HG03045 (cell line): Measurements from ENCODE around the gene SDF4.
"Not testable (repeated sequence)": the region's sequence is repeated elsewhere in the genome, so short reads cannot be mapped to it uniquely, and the experiment has no call there.

Source experiments
- ATAC-seq: cut with Tn5 transposase; IDR thresholded peaks from one replicate; pipeline ENCODE4 v1.9.1; 2021; ENCODE audit warnings: mild to moderate bottlenecking, moderate library complexity; ENCODE audit not compliant: unreplicated experiment

SDF4 gene

DNA sequence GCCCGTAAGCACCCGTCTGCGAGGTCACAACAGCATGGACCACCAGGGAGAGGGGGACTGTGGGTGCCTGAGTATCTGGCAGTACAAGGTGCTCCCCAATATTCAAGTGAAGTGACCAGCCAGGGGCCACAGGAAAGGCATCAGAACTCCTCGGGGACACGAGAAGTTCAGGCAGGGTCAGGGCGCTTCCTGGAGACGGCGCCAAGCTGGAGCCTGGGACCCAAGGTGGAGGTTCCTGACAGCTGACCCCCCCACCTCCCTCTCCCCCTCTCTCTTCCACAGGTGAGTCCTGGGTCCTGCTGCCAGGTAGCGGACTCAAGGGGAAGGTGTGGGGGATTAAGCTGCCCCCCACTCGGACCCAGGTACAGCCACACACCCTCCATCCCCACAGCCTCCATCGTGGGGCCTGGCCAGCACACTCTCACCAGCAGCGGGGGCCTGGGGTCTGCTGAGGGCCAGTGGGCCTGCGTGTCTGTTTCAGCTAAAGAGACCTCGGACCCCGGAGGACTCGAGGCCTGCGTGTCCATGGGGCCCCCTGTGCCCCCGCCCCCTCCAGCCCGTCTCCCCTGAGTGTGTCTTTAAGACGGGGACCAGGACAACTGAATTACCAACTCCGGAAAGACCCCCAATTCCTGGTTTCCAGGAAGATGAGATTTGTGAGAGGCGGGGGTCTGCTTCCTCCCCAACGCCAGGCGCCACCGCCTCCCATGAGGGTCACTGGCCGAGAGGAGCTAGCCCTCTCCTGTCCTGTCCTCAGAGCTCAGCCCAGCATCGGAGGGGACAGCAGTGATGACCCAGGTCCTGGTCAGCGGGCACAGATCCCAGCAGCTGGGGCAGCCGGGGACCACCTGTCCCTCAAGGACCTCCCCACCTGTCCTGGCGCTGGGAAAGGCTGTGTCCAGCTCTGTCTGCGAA, 31.6 kb downstream of the SDF4 start:
- no peak for ATAC-seq

GRCh38 chr1:1199141-1199960, 32.5 kb downstream of the SDF4 start:
- ATAC-seq = no peak

- ATAC-seq = no peak
Measured at GRCh38 chr1:1198423-1199140, 33.2 kb downstream of the SDF4 start.

DNA sequence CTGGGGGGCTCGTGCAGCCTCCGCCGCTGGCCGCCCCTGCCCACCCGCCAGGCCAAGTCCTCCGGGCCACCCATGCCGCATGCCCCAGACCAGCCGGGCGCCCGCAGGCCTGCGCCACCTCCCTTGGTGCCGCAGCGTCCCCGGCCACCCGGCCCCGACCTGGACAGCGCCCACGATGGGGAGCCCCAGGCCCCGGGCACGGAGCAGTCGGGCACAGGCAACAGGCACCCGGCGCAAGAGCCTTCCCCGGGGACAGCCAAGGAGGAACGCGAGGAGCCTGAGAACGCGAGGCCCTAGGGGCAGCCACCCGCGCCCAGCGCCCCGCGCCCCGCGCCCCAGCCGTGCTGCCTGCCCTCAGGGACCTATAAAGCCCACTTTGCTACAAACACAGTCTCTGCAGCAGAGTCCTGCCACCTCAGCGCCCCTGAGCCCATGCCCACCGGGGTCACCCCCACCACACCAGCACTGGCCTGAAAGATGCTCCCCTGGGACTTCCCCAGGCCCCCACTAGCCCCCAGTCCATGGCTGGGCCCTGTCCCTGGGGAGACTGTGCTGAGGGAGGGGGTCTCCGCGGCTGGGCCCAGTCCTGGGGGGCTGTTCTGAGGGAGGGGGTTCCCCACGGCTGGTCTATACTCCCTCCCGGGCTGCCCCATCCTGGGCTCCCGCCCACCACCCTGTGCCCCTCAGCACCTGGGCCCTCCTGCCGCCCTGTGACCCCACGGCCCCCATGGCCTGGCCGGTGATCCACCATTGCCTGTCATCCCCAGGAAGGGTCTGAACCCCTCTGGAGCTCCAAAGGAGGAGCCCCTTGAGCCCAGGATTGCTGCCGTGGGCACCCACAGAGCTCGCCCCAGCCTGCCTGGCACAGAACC, 34.0 kb downstream of the SDF4 start:
- ATAC-seq = no peak

- no peak for ATAC-seq
Measured at GRCh38 chr1:1197188-1197500, 34.7 kb downstream of the SDF4 start.

GRCh38 chr1:1196431-1197187, 35.2 kb downstream of the SDF4 start:
- ATAC-seq = no peak

DNA sequence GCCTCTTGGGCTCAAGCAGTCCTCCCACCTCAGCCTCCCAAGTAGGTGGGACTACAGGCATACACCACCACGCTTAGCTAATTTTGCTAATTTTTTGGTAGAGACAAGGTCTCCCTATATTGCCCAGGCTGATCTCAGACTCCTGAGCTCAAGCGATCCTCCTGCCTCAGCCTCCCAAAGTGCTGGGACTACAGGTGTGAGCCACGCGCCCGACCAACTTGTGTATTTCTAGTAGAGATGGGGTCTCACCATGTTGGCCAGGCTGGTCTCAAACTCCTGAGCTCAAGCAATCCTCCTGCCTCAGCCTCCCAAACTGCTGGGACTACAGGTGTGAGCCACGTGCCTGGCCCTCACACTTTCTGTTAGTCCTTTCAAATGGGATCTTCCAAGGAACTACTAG, 36.1 kb downstream of the SDF4 start:
- not testable (repeated sequence) for ATAC-seq

DNA sequence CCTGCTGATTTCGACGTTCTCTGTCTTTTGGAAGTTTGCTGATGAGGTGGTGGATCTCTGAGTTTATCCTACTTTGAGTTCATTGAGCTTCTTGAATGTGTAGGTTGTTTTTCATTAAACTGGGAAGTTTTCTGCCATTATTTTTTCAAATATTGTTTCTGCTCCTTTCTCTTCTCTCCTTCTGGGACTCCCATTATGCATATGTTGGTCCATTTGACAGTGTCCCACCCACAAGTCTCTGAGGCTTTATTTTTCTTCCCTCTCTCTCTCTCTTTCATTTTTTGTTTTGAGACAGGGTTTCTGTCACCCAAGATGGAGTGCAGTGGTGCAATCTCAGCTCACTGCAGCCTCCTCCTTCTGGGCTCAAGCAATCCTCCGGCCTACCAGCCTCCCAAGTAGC, 37.1 kb downstream of the SDF4 start:
- no peak for ATAC-seq

- ATAC-seq = no peak
Measured at GRCh38 chr1:1191734-1192133, 40.1 kb downstream of the SDF4 start.

GRCh38 chr1:1189111-1189510, 42.7 kb downstream of the SDF4 start:
- ATAC-seq = no peak

- ATAC-seq = no peak
Measured at GRCh38 chr1:1187938-1188337, 43.9 kb downstream of the SDF4 start.

GRCh38 chr1:1185101-1185765, 46.6 kb downstream of the SDF4 start:
- no peak for ATAC-seq

DNA sequence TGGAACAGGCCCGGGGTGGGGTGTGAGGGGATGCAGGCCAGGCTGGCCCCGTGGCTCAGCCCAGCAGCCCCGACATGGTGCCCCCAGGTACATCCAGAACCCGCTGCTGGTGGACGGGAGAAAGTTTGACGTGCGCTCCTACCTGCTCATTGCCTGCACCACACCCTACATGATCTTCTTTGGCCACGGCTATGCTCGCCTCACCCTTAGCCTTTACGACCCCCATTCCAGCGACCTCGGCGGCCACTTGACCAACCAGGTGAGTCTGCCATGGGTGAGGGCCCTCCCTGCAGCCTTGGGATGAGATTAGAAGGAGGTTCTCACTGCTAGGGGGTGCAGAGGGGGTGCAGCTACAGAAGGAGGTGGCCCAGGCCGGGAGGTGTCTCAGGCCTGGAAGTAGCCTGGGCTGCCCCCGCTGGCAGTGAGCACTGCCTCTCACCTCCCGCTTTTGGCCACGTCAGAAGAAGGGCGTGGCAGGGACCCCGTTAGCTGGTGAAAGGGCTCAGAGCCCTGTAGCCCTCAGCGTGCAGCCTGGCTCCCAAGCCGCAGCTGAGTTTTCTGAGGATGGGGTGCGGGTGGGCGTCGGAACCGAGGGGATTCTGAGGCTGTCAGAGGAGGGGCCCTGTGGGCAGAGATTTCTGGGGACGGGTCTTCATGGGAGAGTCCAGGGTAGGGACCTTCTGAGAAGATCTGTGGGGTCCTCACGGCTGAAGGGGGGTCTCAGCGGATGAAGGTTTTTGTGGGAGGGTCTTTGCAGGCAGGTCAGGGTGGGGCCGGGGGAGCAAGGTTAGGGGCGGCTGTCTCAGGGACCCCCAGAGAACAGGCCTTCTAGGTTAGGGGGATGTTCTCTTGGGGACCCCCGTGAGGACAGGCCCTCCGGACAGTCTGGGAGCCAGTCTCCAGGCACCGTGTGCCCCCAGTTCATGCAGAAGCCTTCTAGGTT, 47.7 kb downstream of the SDF4 start:
- ATAC-seq = no peak

DNA sequence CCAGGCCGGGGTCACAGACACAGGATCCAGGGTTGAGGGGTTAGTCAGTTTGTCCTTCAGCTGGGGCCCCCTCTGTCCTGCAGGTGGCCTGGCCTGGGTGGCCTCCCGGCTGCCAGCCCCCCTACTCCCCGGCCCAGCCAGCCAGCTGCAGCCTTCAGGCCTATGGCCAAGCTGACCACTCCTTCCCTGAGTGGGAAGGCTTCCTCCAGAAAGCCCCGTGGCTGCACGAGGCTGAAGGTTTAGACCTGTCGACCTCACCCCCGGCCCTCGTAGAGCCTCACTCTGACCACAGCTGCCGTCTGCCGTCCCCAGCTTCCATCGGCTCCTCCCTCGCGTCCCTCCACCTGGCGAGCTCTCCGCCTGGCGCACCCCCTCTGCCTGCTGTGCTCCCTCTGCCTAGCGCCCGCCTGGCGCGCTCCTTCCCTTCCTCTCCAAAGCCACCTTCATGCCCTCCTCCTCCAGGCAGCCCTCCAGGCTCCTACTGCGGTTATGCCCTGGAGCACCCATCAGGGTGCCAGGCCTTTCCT, 48.5 kb downstream of the SDF4 start:
- no peak for ATAC-seq

DNA sequence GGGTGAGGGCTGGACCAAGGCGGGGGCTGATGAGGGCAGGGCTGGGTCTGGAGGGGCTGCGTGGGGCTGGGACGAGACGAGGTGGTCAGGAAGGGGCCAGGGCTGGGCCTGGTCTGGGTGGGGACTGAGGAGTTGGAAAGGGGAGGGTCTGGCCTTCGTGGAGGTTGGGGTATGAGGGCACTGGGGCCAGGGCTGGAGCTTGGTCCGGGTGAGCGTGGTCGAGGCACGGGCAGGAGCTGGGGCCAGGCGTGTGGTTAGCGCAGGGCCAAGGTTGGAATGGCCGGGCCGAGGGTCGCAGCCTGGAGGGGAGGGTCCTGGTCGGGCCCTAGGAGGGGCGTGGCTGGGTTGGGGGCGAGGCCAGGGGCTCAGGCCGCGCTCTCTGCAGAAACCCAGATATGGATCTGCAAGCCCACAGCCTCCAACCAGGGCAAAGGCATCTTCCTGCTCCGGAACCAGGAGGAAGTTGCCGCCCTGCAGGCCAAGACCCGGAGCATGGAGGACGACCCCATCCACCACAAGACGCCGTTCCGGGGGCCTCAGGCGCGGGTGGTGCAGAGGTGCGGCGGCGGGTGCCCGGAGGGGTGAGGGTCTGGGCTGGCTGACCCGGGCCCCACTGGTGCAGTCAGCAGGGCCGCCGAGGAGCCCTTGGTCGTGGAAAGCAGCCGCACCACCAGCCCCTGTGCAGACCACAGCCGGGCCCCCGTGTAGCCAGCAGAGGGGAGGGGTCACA, 49.1 kb downstream of the SDF4 start:
- no peak for ATAC-seq

DNA sequence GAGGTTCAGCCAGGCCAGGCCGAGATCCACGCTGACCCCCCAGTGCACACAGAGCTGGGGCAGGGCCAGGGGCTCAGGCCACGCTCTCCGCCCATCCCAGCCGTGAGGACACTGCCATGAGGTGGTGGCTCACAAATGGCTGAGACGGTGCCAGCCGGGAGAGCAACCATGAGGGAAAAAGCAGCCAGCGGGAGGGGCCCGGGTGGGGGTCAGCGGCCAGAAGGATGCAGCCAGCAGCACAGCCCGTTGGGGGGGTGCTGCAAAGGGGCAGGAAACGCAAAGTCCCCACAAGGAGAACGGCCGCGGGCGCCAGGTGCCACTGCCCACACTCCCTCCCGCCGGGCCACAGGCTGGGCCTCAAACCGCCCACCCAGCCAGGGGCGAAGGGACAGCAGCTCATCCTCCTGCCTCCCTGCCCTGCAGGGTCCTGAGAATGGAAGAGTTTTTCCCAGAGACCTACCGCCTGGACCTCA, 49.8 kb downstream of the SDF4 start:
- no peak for ATAC-seq
